ENCODE data around the gene ANGEL2.

The ANGEL2 gene, protein sequence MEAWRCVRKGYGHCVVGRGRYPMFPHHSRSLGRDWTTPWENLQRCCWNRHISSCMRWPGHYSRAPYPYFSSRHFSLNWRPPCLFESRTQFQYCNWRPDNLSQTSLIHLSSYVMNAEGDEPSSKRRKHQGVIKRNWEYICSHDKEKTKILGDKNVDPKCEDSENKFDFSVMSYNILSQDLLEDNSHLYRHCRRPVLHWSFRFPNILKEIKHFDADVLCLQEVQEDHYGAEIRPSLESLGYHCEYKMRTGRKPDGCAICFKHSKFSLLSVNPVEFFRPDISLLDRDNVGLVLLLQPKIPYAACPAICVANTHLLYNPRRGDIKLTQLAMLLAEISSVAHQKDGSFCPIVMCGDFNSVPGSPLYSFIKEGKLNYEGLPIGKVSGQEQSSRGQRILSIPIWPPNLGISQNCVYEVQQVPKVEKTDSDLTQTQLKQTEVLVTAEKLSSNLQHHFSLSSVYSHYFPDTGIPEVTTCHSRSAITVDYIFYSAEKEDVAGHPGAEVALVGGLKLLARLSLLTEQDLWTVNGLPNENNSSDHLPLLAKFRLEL

DNA sequence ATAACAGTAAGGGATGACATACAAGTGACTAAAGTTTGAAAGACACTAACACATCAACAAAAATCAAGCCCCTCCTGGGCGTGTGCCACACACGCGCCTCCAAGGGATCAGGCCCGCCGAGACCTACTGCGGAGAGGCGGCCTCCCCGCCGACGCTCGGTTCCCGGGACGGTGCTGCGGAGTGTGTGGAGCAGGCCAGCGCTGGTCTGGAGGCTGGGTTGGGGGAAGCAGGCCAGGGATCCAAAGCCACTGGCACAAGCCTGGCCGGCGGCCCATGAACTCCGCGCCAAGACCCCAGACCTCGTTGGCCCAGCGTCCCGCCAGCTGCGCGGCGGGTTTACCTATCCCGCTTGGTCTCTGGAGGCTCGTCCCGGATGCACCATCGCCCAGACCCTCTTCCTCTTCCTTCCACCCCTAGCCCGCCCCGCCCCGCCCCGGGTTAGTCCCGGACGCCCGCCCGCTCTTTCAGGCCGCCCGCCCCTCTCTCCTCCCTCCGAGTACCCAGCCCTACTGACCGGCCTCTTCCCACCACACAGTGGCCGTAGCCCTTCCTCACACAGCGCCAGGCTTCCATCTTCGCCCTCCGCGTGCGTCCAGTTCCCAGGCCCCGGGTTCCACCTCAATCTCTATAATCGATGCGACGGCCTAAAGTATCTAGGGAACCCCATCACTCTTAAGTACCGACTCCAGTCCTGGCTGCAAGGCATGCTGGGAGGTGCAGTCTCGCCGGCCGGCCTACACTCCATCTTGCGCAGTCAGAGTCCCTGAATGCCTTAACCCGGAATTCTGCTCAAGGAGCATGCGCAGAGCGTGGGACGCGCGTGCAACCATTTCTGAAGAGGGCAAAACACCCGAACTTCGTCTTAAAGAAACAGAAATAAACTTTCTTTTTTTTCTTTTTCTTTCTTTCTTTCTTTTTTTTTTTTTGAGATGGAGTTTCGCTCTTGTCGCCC is at the start of gene ANGEL2:
TSS of gene ANGEL2 (minus strand) at position 769 of the 952 bp plus-strand sequence. CDS start at position 573, 196 bp downstream.
- DNase-seq, result peak; percentile 98
- Histone ChIP-seq H3K4me3 (ENCODE audit: low read depth, low read length) (peak within 1 kb of the TSS; percentile 84), H3K27me3 (replicated peaks) (no peaks in the 10 kb centered on the region), H3K27ac (peak within 1 kb of the TSS; percentile 73), H3K36me3 (replicated peaks) (peaks cover 2% of the 10 kb centered on the region)
- TF ChIP-seq, protein P1, sequence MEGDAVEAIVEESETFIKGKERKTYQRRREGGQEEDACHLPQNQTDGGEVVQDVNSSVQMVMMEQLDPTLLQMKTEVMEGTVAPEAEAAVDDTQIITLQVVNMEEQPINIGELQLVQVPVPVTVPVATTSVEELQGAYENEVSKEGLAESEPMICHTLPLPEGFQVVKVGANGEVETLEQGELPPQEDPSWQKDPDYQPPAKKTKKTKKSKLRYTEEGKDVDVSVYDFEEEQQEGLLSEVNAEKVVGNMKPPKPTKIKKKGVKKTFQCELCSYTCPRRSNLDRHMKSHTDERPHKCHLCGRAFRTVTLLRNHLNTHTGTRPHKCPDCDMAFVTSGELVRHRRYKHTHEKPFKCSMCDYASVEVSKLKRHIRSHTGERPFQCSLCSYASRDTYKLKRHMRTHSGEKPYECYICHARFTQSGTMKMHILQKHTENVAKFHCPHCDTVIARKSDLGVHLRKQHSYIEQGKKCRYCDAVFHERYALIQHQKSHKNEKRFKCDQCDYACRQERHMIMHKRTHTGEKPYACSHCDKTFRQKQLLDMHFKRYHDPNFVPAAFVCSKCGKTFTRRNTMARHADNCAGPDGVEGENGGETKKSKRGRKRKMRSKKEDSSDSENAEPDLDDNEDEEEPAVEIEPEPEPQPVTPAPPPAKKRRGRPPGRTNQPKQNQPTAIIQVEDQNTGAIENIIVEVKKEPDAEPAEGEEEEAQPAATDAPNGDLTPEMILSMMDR (IDR thresholded peaks at IDR 0.05; ENCODE audit: low read depth, low read length, missing control alignments), result no peak
- in situ Hi-C loops (cut with HindIII; ENCODE audit: low pct_ligation_motif_present, low sequenced_read_pairs), result no loop called here

DNA sequence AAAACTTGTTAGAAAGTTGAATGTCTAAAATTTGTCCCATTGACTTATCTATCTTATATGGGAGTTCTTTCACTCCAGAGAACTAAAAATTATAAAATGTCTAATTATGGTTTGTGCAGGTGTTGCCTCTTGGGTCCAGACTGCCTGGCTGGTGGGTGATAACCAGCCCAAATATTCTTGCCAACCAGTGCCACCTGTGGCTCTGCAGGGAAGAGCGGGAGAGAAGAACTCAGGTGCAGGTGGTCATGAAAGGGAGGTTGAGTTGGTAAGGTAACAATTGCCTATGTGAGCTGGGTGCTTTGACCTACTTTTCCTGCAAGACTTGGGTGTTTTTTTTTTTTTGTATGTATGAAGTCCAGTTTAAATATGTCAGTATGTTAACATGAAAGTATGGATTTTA is 45.6 kb upstream of the ANGEL2 start:
- in situ Hi-C loops (cut with HindIII; ENCODE audit: low pct_ligation_motif_present, low sequenced_read_pairs), result no loop called here
- Histone ChIP-seq H3K4me3 (ENCODE audit: low read depth, low read length) (no peak overlapping the region), H3K36me3 (replicated peaks) (no peaks in the 10 kb centered on the region), H3K27ac (no peak overlapping the region), H3K27me3 (replicated peaks) (no peaks in the 10 kb centered on the region)
- TF ChIP-seq, protein P1 (IDR thresholded peaks at IDR 0.05; ENCODE audit: low read depth, low read length, missing control alignments), result no peak
- no peak for DNase-seq

DNA sequence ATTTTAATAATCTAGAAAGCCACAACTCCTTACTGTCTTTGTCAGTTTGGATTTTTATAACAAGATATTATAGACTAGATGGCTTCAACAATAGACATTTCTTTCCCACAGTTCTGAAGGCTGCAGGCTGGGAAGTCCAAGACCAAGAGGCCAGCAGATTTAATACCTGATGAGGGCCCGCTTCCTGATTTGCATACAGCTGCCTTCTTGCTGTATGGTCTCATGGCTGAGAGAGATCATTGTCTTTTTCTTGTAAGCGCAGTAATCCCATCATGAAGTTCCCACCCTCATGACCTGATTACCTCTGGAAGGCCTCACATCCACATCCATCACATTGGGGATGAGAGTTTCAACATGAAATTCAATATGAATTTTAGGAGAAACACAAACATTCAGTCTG is 45.2 kb upstream of the ANGEL2 start:
- no peaks in the 10 kb centered on the region for H3K36me3 ChIP-seq (replicated peaks)
- no peak for DNase-seq
- H3K27me3 ChIP-seq (replicated peaks), result no peaks in the 10 kb centered on the region
- in situ Hi-C loops (cut with HindIII; ENCODE audit: low pct_ligation_motif_present, low sequenced_read_pairs), result no loop called here
- H3K4me3 ChIP-seq (ENCODE audit: low read depth, low read length), result no peak overlapping the region
- TF ChIP-seq, protein P1 (IDR thresholded peaks at IDR 0.05; ENCODE audit: low read depth, low read length, missing control alignments), result no peak
- no peak overlapping the region for H3K27ac ChIP-seq

DNA sequence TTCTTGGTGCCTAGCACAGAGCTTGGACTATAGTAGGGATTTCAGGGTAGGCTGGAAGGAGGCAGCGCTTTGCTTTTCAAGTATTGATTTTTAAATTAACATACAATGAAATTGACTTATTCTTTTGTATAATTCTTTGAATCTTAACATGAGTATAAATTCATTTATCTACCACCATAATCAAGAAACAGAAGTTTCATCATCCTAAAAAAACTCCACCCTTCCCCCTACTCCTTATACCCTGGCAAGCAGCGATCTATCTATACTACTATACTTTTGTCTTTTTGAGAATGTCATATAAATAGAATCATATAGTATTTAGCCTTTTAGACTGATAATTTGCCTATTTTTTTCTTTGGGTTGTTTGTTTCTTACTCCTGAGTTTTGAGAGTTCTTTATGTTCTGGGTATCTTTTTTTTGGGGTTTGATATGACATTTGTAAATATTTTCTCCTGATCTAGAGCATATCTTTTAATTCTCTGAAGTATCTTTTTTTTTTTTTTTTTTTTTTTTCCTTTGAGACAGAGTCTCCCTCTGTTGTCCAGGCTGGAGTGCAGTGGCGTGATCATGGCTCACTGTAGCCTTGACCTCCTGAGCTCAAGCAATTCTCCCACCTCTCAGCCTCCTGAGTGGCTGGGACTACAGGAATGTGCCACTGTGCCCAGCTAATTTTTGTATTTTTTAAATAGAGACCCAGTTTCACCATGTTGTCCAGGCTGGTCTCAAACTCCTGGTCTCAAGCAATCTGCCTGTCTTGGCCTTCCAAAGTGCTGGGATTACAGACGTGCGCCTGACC is 41.8 kb upstream of the ANGEL2 start:
- TF ChIP-seq, protein P1 (IDR thresholded peaks at IDR 0.05; ENCODE audit: low read depth, low read length, missing control alignments), result no peak
- no peak overlapping the region for H3K27ac ChIP-seq
- H3K4me3 ChIP-seq (ENCODE audit: low read depth, low read length), result no peak overlapping the region
- H3K36me3 ChIP-seq (replicated peaks), result no peaks in the 10 kb centered on the region
- DNase-seq, result no peak
- in situ Hi-C loops (cut with HindIII; ENCODE audit: low pct_ligation_motif_present, low sequenced_read_pairs), result no loop called here
- H3K27me3 ChIP-seq (replicated peaks), result no peaks in the 10 kb centered on the region

DNA sequence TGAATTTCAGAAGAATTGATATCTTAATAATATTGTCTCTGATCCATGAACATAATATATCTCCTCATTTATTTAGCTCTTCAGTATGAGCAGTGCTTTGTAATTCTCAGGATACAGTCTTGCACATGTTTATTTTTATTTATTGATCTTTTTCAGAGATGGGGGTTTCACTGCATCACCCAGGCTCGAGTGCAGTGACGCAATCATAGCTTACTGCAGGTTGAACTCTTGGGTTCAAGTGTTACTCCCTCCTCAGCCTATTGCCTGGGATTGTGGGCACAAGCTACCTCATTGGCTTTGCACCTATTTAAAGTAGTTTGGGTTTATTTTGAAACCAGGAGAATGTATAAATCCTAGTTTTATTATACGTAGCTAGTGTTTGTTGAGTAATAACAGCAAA is 40.1 kb upstream of the ANGEL2 start:
- DNase-seq, result no peak
- TF ChIP-seq, protein P1 (IDR thresholded peaks at IDR 0.05; ENCODE audit: low read depth, low read length, missing control alignments), result no peak
- in situ Hi-C loops (cut with HindIII; ENCODE audit: low pct_ligation_motif_present, low sequenced_read_pairs), result no loop called here

More for the DNA sequence above, 40.1 kb upstream of the ANGEL2 start:
- Histone ChIP-seq H3K27me3 (replicated peaks) (no peaks in the 10 kb centered on the region), H3K36me3 (replicated peaks) (no peaks in the 10 kb centered on the region), H3K4me3 (ENCODE audit: low read depth, low read length) (no peak overlapping the region), H3K27ac (no peak overlapping the region)
